ENCODE measurements around the gene LIN52.

- TF ChIP-seq CTCF (IDR thresholded peaks at IDR 0.05; ENCODE audit: low read length) (no peak), EZH2phosphoT487 (IDR thresholded peaks at IDR 0.05; ENCODE audit: low read length) (no peak)
Measured at GRCh38 chr14:74148705-74149104, 63.9 kb downstream of the LIN52 start.

All from MM.1S (cell line).